SIG-M5 treated with dmso at 0.1 percent for 504 hours (cell line): ENCODE data around the gene MED13L.
"Not testable (repeated sequence)": the region's sequence is repeated elsewhere in the genome, so short reads cannot be mapped to it uniquely, and the experiment has no call there.

ENCODE experiments used
- DNase-seq: peaks from one replicate; lab custom pipeline; 2025; ENCODE audit not compliant: unreplicated experiment; lab: John Stamatoyannopoulos, UW

The MED13L gene

GRCh38 chr12:116031624-116032023 is 245.9 kb downstream of the MED13L start:
- DNase-seq, result not testable (repeated sequence)

- DNase-seq, result no peak
Observed at GRCh38 chr12:116028619-116029018, 248.9 kb downstream of the MED13L start.

- no peak for DNase-seq
Observed at GRCh38 chr12:116027551-116027821, 250.0 kb downstream of the MED13L start.

- DNase-seq, result no peak
Observed at GRCh38 chr12:116026768-116027550, 250.5 kb downstream of the MED13L start.

- no peak for DNase-seq
Observed at GRCh38 chr12:116026346-116026745, 251.1 kb downstream of the MED13L start.

GRCh38 chr12:116024769-116025168 is 252.7 kb downstream of the MED13L start:
- no peak for DNase-seq

GRCh38 chr12:116019415-116019814 is 258.1 kb downstream of the MED13L start:
- DNase-seq, result no peak

GRCh38 chr12:116018282-116018681 is 259.2 kb downstream of the MED13L start:
- no peak for DNase-seq

GRCh38 chr12:116015525-116015924 is 262.0 kb downstream of the MED13L start:
- DNase-seq, result peak; percentile 34

- no peak for DNase-seq
Observed at GRCh38 chr12:116012757-116013156, 264.7 kb downstream of the MED13L start.

GRCh38 chr12:116011217-116011616 is 266.3 kb downstream of the MED13L start:
- DNase-seq, result no peak

GRCh38 chr12:116010467-116010866 is 267.0 kb downstream of the MED13L start:
- no peak for DNase-seq

- DNase-seq, result no peak
Observed at GRCh38 chr12:116009805-116010204, 267.7 kb downstream of the MED13L start.

GRCh38 chr12:116006141-116006540 is 271.4 kb downstream of the MED13L start:
- DNase-seq, result no peak

GRCh38 chr12:116002890-116003536 is 274.5 kb downstream of the MED13L start:
- no peak for DNase-seq

- DNase-seq, result no peak
Observed at GRCh38 chr12:116000252-116000651, 277.2 kb downstream of the MED13L start.

GRCh38 chr12:115999582-115999981 is 277.9 kb downstream of the MED13L start:
- no peak for DNase-seq

- DNase-seq, result no peak
Observed at GRCh38 chr12:115998794-115999478, 278.6 kb downstream of the MED13L start.

GRCh38 chr12:115998119-115998633 is 279.3 kb downstream of the MED13L start:
- peak; percentile 44 for DNase-seq

GRCh38 chr12:115993737-115994136 is 283.8 kb downstream of the MED13L start:
- no peak for DNase-seq

GRCh38 chr12:115990241-115990640 is 287.3 kb downstream of the MED13L start:
- DNase-seq, result no peak
